ENCODE data around the gene LACRT.

The LACRT gene

DNA sequence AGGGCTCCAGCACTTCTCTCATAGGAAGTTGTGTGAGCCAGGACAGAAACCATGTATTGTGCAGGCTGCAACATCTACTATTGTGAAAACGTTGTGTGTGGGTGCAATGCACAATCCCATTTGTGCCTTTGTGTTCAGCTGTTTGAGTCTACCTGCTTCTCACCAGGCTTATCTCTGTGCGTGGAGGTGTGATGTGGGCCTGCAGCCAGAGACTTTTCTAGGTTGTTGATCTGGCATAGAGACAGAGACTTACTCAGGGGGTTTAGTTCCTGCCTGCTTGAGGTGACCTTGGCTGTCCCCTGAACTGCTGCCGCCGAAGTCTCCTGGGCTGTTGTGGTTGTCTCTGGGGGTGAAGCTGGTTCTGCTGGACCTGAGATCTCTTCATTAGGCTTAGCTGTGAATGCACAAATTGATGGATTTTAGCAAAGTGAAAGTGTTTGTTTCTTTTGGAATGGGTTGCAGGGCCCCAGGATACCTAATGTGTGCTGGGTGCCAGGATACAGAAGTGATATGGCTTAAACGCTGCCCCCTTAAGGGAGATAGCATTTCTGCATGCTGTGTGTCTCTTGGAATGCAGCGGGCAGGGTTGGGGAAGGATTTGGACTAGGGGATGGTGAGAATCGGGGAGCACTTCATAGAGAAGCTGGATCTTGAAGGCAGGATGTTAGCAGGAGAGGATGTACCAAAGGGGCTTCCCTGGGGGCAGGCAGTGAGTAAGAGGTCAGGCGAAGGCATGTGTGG lies 2.5 kb downstream of the LACRT start:
- no peak for DNase-seq

DNA sequence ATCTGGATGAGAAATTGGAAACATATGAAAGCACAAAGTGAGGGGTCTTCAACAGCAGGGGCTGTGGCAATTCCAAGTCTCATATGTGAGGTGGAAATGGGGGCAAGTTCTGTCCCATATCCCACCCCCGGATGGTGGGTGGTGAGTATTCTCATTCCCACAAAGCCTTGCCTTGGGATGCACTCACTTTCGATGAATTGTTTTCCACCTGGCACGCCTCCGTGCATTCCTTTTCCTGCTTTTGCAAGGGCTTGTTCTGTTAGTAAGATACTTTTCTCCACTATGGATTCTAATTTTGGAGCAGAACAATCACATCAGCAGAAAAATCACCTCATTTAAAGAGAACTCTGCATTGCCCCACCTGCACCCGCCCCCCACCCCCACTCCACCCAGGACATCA lies 3.1 kb downstream of the LACRT start:
- DNase-seq, result no peak

DNA sequence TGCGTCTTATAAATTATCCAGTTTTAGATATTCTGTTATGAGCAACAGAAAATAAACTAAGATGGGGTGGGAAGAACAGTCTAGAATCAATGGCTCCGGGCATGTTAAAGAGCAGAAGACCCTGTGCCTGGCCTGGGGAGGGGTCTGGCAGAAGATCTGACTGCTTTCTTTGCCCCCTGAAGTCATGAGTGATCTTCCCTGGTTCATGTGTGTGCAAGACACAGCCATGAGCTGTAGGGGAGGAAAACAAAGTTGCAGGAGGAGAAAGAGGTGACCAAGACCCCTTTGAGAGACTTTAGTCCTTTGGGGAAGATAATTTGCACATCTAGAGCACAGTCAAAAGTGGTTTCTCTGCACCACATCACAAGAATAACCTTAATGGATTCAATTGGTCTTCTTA lies 4.8 kb downstream of the LACRT start:
- no peak for DNase-seq

DNA sequence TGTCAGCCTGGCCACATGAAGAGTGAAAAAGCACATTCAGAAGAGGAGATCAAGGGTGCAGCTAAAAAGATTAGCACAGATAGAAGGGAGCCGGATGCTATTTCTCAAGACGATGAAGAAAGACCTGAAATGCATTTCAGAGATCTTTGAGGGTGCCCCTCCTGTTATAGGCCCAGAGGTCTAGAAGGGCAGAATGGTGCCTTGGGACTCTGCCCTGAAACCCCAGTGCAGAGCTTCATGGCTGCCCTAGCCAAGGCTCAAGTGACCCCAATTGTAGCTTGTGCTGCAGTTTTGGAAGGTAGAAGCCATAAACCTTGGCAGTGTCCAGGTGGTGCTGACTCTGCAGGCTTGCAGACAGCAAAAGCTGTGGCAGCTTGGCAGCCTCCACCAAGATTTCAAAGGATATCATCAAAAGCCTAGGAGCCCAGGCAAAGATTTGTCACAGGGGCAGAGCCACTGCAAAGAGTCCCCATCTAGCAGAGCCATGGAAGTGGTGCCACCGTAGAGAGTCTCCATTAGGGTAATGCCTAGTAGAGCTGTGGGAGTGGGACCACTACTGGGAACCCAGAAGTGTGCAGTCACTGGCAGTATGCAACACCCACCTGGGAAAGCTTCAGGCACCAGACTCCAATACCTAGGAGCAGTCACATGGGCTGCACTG lies 6.4 kb downstream of the LACRT start:
- DNase-seq, result no peak

DNA sequence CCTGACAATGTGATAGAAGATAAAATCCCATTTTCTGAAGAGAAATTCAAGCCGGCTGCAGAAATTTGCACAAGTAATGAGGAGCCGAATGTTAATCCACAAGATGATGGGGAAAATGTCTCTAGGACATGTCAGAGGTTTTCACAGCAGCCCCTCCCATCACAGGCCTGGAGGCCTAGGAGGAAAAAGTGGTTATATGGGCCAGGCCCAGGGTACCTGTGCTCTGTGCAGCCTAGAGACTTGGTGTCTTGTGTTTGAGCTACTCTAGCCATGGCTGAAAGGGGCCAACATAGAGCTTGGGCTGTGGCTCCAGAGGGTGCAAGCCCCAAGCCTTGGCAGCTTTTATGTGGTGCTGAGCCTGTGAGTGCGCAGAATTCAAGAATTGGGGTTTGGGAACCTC lies 7.4 kb downstream of the LACRT start:
- DNase-seq, result no peak

DNA sequence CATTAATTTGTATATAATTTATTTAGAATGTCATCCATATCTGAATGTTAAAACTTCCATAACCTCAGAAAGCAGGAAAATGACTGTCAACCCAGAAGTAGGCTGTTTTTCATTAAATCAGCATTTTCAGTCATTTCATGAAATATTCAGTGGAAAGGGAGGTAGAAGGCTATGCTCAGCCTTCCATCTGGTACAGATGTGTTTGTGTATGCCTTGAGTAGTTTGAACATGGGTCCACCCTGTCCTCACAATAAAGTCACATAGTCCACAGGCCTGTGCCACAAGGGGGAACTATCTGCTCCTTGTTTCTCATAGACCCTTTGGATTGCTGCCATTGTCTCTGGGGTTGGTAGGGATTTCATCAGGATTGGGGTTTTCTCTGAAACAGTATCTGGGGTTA lies 9.1 kb downstream of the LACRT start:
- DNase-seq, result no peak

DNA sequence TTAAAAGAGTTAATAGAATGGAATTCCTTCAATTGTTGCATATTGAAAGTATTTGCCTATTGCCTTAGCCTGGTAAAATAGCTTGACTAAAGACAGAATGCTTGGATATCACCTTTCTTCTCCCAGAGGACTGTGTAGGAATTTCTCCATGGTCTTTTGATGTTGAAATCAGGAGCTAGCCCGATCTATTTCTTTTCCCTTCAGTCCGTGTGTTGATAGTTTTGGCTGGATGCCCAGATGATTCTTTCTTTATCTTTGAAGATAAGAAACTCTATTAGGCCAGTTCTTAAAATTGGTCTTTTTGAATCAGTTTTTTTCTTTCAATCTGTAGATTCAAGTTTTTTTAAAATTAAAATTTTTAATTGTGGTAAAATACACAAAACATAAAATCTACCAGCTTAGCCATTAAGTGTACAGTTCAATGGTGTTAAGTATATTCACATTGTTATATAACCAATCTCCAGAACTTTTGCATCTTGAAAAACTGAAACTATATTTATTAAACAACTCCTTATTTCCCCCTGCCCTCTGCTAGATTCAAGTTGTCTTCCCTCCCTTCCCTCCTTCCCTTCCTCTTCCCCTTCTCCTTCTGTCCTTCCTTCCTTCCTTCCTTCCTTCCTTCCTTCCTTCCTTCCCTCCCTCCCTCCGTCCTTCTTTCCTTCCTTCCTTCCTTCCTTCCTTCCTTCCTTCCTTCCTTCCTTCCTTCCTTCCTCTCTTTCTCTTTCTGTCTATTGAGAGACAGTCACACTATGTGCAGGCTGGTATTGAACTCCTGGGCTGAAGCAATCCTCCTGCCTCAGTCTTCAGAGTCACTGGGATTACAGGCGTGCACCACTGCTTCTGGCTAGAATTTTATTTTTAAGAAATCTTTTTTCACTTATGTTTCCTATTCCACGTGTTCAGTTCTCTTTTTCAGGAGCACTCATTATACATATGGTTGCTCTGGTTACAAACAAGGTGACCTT lies 10.1 kb downstream of the LACRT start:
- no peak for DNase-seq

DNA sequence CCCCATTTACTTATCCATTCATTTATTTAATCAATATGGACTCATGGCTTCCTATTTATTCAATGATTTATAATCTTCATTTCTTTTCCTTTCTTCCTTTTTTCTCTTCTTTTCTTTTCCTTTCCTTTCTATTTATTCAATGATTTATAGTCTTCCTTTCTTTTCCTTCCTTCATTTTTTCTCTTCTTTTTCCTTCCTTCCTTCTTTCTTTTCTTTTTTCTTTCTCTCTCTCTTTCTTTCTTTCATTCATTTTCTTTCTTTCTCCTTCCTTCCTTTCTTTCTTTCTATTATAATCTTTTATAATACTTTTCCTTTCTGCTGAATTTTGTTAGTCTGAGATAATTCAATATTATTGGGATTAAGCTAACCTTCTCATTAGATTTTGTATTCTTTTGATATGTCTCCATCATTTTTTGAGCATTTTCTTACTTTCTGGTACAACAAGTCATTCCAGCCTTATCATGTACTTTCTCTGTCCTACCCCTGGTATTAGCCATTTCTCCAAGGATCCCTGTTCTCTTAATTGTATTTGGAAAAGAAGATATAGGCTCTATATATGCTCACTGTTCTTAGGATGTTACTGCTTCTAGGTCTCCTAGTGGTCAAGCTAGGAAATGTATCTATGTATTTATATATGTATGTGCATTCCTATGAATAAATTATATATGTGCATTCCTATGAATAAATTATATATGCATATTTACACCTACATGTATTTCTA lies 12.1 kb downstream of the LACRT start:
- peak; percentile 17 for DNase-seq

DNA sequence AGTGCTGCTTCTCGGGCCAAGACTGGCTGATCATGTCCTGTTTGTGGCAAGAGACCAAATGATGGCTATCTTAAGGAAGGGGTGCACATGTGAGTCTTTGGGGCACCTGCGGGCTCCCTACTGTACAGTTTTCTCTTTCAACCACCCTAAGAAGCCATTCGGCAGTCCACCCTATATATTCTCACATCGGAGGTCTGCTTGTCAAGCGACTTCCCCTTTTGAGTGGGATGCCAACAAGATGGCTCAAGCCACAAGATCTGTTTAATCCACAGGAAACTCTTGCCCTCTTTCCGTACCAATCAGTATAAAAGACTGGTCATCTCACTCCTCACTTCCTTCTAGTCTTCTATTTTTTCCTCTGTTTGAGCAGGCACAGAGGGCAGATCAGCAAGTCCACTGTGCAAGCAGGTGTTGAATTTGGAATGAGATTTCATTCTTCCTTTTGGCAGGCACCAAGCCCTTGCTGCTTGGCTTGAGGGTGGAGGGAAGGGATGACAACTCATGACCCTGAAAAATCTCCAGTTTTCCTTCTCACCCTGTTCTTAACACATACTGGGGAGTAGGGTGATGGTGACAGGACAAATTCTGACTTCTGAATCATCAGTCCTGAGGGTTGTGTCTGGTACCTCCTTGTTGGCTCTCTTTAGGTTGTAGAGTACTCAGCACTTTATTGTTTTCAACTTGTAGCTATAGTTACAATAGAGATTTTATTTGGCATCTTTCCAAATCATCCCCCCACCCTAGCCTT lies 17.6 kb downstream of the LACRT start:
- peak; percentile 12 for DNase-seq

DNA sequence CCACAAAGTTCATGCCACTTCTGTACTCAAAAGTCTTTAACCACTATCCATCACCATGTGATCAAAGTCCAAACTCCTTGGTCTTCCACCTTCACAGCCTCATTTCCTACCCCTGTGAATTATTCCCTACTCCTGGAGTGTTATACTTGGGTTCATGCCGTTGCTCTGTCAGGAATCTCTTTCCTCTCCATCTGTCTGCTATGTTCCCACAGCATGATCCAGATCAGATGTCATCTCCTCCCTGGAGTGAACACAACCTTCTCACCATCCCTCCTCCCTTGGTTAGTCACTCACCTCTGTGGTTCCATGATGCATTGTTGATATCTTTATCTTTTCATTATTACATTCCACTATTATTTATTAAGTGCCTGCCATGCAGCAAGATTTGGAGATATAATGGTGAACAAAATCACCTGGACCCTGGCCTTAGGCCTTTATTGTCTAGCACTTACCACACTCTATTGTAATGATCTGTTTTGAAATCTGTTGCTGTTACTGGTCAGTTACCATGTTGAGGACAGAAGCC lies 22.4 kb downstream of the LACRT start:
- DNase-seq, result no peak

DNA sequence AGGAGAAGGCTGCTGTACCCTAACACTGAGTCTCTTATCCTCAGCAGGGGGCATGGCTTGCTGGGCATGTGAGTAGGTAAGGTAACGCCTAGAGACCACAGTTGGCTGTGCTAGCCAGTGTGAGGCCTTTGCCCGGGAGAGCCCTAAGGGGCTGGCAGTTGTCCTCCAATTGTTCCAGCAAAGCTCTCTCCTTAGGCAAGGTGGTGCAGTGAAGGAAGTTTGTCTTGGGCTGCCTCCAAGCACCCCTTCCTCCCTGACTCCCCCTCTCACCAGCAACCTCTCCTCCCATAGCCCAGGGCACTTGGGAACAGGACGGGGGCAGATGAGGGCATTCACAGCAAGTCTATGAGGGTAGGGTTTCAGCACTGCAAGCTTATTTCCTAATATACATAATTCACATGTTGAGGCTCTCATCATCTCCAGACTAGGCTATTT lies 23.0 kb downstream of the LACRT start:
- DNase-seq, result no peak

DNA sequence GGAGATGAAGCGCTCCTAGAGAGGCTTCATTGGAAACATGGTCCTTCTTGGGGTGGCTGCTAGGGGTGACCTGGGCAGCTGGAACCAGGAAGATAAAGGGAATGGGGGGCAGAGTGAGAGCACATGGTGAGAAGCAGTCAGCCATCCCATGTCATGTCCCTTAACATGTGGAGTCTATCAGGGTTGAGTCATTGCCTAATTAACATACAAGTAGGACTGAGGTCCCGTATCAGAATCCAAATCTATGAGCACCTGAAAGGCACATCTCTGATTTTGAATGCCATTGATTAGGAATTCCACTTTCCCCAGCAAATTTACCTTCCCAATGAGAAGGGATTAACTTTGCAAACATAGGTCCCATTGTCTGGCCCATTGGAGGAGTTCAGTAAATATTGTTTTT lies 25.9 kb downstream of the LACRT start:
- no peak for DNase-seq

DNA sequence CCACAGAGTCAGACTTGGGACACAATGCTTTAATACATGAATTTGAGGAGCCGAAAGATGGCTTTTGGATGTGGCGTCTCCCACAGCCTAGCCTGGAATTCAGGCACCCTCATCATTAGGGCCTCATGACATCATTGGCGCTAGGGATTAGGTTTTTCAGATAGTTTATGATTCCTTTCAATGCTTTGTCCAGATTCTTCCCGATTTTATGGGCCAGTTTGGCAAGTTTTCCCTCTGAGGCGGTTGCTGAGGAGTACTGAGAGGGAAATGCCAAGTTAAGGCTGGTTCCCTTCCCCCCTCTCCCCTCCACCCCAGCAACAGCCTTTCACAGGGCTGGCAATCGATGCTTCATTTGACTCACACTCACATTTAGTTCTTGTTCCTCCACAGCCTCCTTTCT lies 26.5 kb downstream of the LACRT start:
- no peak for DNase-seq

DNA sequence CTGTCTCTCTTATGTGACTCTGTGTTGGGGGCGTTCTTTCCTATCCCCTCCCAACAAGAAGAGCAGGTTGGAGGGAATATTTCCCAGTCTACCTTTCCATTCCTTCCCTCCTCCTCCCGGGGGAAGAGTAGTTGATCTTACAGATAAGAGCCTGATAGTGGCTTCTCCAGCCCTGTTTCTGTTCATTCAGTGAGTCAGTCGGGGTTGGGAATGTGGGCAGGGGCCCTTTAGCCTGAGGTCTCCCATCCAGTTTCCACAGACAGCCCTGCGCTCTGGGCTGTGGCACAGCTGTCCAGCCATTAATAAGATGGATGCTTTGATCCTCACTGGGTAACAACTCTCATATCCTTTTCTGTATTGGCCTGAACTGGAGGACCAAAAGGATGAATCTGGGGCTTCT lies 28.1 kb downstream of the LACRT start:
- no peak for DNase-seq

DNA sequence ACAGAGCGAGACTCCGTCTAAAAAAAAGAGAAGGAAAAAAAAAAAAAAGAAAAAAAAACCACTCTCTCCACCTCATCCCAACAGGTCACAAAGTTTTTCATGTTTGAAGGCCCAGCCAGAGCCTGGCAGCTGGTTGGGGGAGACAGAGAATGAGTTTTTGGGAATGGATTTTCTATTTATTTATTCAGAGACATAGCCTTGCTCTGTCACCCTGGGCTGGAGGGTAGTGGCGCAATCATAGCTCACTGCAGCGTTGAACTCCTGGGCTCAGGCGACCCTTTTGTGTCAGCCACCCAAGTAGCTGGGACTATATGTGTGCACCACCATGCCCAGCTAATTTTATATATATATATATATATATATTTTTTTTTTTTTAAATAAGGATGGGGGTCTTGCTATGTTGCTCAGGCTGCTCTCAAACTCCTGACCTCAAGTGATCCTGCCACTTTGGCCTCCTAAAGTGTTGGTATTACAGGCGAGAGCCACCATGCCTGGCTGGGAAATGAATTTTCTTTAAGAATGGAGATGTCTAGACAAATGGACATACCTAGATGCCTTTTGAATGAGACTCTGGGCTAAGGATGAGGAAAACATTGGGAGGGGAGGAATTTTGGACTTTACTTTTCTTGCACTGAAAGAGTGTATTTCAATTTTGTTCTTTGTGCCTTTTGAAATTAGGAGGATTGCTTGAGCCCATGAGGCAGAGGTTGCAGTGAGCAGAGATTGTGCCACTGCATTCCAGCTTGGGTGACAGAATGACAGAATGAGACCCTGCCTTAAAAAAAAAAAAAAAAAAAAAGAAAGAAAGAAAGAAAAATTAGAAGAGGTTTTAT lies 29.3 kb downstream of the LACRT start:
- DNase-seq, result no peak

DNA sequence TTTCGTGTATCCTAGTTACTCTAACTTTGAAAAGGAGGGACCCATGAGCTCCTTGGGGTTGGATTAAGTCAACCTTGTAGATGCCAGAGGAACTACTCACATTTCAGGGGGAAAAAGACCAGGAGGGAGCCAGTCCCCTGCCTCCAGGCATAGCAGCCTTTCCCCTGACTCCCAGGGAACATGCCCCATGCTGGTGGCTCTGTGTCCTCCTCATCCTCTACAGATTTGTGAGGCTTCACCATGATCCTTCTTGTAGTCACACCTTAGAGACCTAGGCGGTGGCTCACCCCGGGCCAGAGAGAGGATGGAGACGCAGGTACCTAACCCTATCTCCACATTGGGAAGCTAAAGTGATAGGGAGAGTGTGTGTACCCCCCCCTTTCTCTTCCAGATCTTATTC lies 30.3 kb downstream of the LACRT start:
- DNase-seq, result no peak

DNA sequence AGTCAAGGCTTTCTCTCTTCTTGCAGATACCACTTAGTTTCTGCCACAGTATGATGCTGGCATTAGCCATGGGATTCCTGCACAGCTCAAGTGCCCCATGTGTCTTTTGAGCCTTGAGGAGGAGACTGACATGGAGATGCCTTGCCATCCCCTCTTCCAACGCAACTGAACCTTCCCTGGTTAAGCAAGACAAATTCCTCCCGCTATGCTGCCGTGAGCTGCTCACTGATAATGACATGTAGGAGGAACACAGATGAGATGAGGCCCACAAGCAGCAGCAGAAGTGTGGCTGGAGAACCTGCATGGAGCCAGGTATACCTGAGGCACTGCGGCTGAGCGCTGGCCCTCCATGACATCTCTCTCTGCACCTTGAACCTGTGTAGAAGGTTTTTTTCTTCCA lies 30.8 kb downstream of the LACRT start:
- no peak for DNase-seq

DNA sequence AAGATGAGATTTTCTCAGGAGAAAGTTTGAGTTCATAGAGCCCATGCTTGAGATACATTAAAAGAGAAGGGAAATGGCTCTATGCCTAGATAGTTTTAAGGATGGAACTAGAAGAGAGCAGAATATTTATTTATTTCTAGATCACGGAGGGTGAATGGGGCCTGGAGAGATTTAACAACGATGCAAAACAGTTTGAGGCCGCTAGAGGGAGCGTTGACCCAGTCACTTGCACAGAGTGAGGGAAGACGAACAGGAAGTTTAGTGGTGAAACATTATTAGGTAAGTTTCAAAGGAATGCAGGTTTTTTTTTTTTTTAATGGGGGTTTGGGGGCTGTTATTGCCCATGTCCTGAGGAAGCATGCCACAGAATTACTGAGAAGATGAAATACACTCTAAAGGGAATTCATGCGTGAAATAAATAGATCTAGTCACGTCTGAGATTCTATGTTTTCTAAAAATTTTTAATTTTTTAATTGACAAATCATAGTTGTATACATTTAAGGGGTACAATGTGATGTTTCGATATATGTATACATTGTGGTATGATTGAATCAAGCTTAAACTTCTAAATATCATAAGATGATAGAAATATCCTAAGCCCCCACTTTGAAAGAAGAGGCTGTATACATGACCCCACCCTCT lies 31.4 kb downstream of the LACRT start:
- peak; percentile 83 for DNase-seq

DNA sequence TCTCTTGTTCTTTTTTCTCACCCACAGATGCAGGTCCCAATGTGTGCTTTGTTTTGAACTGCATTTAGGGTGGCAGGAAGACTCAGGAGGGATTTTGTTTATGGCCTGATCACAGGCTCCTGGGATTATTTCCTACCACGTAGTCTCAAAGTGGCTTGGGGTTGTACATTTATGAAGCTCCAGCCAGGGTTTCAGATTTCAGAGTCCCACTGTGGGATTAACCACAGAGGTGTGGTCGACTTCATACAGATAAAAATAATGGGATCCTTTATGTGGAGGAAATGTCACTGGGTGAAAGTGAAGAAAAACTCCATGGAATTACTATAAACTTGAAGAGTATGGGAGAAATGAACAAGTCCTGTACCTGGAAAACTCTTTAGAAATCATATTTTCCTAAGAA lies 32.0 kb downstream of the LACRT start:
- DNase-seq, result no peak

DNA sequence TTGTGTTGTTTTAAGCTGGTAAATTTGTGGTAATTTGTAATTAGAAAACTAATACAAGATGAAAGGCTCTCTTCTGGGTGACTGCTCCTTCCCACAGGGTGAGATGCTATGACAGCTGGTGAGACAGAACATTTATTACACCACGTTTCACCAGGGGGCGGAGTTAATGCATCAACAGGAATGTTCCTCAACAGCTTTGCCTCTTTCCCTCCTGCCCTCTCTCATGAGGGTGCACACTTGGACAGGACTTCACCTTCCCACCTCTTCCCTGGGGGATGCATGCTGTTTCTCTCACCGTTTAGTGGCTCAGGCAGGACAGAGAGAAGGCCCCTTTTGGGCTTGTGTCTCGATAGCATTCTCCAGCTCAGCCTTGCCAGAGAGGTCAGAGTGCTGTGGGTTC lies 32.9 kb downstream of the LACRT start:
- DNase-seq, result peak; percentile 17
